Measurements from ENCODE around the gene ROM1. TPM values are rescaled to one million over a fixed set of nuclear protein-coding genes. Genes with fewer than 3 reads are reported as not detected.
A peak's percentile ranks its signal among the peaks of the same experiment; 100 is the strongest.

The ROM1 gene
- total RNA-seq, 2 experiments from 2014 or later, result 1.3 to 2.0 TPM

GRCh38 chr11:62622476-62623089 is 9.5 kb downstream of the ROM1 start:
- POLR2A ChIA-PET, result interaction anchor here (0.6 to 3.6 kb wide), 14 partner anchors 9 to 233 kb away, joined by 3 to 29 read pairs (median 9); partner anchors contain the start of genes C11orf98, CSKMT, EML3 and GANAB
- Mint-ChIP-seq H3K9me3 (ENCODE audit: insufficient read depth) (no peaks in the 10 kb centered on the region), H3K4me3 (peak overlapping the region; percentile 86), H3K36me3 (ENCODE audit: low read depth) (peaks cover 48% of the 10 kb centered on the region), H3K27ac (peak overlapping the region; percentile 92), H3K27me3 (ENCODE audit: low read depth) (no peaks in the 10 kb centered on the region), H3K4me1 (ENCODE audit: low read depth) (peaks cover 29% of the 10 kb centered on the region)
- no peak for DNase-seq
- CTCF ChIA-PET, result interaction anchor here (1.0 to 3.4 kb wide), 8 partner anchors 11 to 62 kb away, joined by 3 to 18 read pairs (median 3); partner anchors contain the start of genes C11orf98, CSKMT, EML3 and TUT1
- ATAC-seq, result no peak

- POLR2A ChIA-PET, result interaction anchor here (1.0 kb wide), 1 partner anchor 37 kb away, joined by 3 read pairs; the partner anchor contains the start of genes C11orf98 and CSKMT
- Mint-ChIP-seq H3K4me3 (no peak overlapping the region), H3K9me3 (ENCODE audit: insufficient read depth) (no peaks in the 10 kb centered on the region), H3K36me3 (ENCODE audit: low read depth) (peaks cover 70% of the 10 kb centered on the region), H3K27me3 (ENCODE audit: low read depth) (no peaks in the 10 kb centered on the region), H3K27ac (no peak overlapping the region), H3K4me1 (ENCODE audit: low read depth) (peaks cover 2% of the 10 kb centered on the region)
- CTCF ChIA-PET, result interaction anchor here (1.5 to 1.8 kb wide), 3 partner anchors 16 to 67 kb away, joined by 3 to 4 read pairs (median 3); partner anchors contain the start of gene EML3
- no peak for DNase-seq
- peak; percentile 24 for ATAC-seq
Observed at GRCh38 chr11:62627713-62628112, 14.7 kb downstream of the ROM1 start.

GRCh38 chr11:62632492-62632891 is 19.4 kb downstream of the ROM1 start:
- DNase-seq (no peak), ATAC-seq (no peak)
- Mint-ChIP-seq H3K27me3 (ENCODE audit: low read depth) (no peaks in the 10 kb centered on the region), H3K36me3 (ENCODE audit: low read depth) (peaks cover 83% of the 10 kb centered on the region), H3K9me3 (ENCODE audit: insufficient read depth) (no peaks in the 10 kb centered on the region), H3K27ac (peak overlapping the region; percentile 13), H3K4me1 (ENCODE audit: low read depth) (peaks cover 19% of the 10 kb centered on the region), H3K4me3 (no peak overlapping the region)
- ChIA-PET CTCF (no interaction called here), POLR2A (no interaction called here)

DNA sequence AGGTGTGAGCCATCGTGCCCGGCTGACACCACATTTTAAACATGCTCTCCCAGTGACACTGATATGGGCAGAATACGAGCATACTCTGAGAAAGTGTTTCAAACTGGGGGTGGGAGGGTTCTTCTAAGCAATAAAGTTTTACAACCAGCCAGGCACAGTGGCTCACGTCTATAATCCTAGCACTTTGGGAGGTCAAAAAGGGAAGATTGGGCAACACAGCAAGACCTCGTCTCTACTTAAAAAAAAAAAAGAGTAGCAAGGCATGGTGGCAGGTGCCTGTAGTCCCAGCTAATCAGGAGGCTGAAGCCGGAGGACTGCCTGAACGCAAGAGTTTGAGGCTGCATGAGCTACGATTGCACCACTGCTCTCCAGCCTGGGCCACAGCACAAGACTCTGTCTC is 31.2 kb downstream of the ROM1 start:
- H3K4me3 Mint-ChIP-seq, result peak overlapping the region; percentile 45
- no peaks in the 10 kb centered on the region for H3K9me3 Mint-ChIP-seq (ENCODE audit: insufficient read depth)
- DNase-seq (no peak), ATAC-seq (no peak)
- ChIA-PET CTCF (interaction anchor here (0.6 to 1.2 kb wide), 4 partner anchors 9 to 188 kb away, joined by 3 to 4 read pairs (median 3); partner anchors contain the start of genes INTS5 and STX5), POLR2A (interaction anchor here (0.6 to 8.9 kb wide), 7 partner anchors 10 to 89 kb away, joined by 3 to 76 read pairs (median 4); partner anchors contain the start of genes C11orf98, CSKMT and TUT1)
- H3K27me3 Mint-ChIP-seq (ENCODE audit: low read depth), result no peaks in the 10 kb centered on the region
- H3K4me1 Mint-ChIP-seq (ENCODE audit: low read depth), result peaks cover 44% of the 10 kb centered on the region
- H3K36me3 Mint-ChIP-seq (ENCODE audit: low read depth), result peaks cover 52% of the 10 kb centered on the region
- peak overlapping the region; percentile 34 for H3K27ac Mint-ChIP-seq

- DNase-seq (no peak), ATAC-seq (peak; percentile 1)
- Mint-ChIP-seq H3K4me1 (ENCODE audit: low read depth) (peaks cover 36% of the 10 kb centered on the region), H3K4me3 (peak overlapping the region; percentile 99), H3K27ac (peak overlapping the region; percentile 96), H3K27me3 (ENCODE audit: low read depth) (no peaks in the 10 kb centered on the region), H3K9me3 (ENCODE audit: insufficient read depth) (no peaks in the 10 kb centered on the region), H3K36me3 (ENCODE audit: low read depth) (peaks cover 49% of the 10 kb centered on the region)
- ChIA-PET CTCF (interaction anchor here (0.7 to 1.6 kb wide), 3 partner anchors 54 to 250 kb away, joined by 3 to 10 read pairs (median 3); partner anchors contain the start of gene TUT1), POLR2A (interaction anchor here (0.7 to 8.9 kb wide), 10 partner anchors 11 to 196 kb away, joined by 3 to 76 read pairs (median 6); partner anchors contain the start of genes B3GAT3, C11orf98, CSKMT and TMEM223)
Observed at GRCh38 chr11:62645671-62645945, 32.6 kb downstream of the ROM1 start.

GRCh38 chr11:62645946-62646824 is 33.1 kb downstream of the ROM1 start, which contains the start of gene GANAB:
Gene GANAB (minus strand): TSS chr11:62646613. CDS start chr11:62646599, 14 bp downstream.
- H3K4me3 Mint-ChIP-seq, result peak within 1 kb of the TSS; percentile 99
- ChIA-PET CTCF (interaction anchor here (0.7 to 1.6 kb wide), 3 partner anchors 54 to 251 kb away, joined by 3 to 10 read pairs (median 3); partner anchors contain the start of gene TUT1), POLR2A (interaction anchor here (0.7 to 8.9 kb wide), 12 partner anchors 11 to 195 kb away, joined by 3 to 76 read pairs (median 5); partner anchors contain the start of genes B3GAT3, C11orf98, CSKMT and HNRNPUL2)
- peaks cover 32% of the 10 kb centered on the region for H3K4me1 Mint-ChIP-seq (ENCODE audit: low read depth)
- H3K27me3 Mint-ChIP-seq (ENCODE audit: low read depth), result no peaks in the 10 kb centered on the region
- H3K27ac Mint-ChIP-seq, result peak within 1 kb of the TSS; percentile 96
- peaks cover 46% of the 10 kb centered on the region for H3K36me3 Mint-ChIP-seq (ENCODE audit: low read depth)
- DNase-seq, result peak; percentile 100
- ATAC-seq, result peak; percentile 98
- no peaks in the 10 kb centered on the region for H3K9me3 Mint-ChIP-seq (ENCODE audit: insufficient read depth)

- CTCF ChIA-PET, result interaction anchor here (1.6 kb wide), 1 partner anchor 55 kb away, joined by 10 read pairs; the partner anchor contains the start of gene TUT1
- ATAC-seq (peak; percentile 2), DNase-seq (no peak)
- Mint-ChIP-seq H3K27ac (peak overlapping the region; percentile 96), H3K4me3 (peak overlapping the region; percentile 99), H3K27me3 (ENCODE audit: low read depth) (no peaks in the 10 kb centered on the region), H3K9me3 (ENCODE audit: insufficient read depth) (no peaks in the 10 kb centered on the region), H3K4me1 (ENCODE audit: low read depth) (peaks cover 30% of the 10 kb centered on the region), H3K36me3 (ENCODE audit: low read depth) (peaks cover 44% of the 10 kb centered on the region)
- POLR2A ChIA-PET, result interaction anchor here (1.0 to 8.9 kb wide), 9 partner anchors 10 to 194 kb away, joined by 3 to 76 read pairs (median 6); partner anchors contain the start of genes B3GAT3, C11orf98, CSKMT and HNRNPUL2
Observed at GRCh38 chr11:62646825-62647608, 34.0 kb downstream of the ROM1 start.

- ATAC-seq (no peak), DNase-seq (no peak)
- peaks cover 34% of the 10 kb centered on the region for H3K4me1 Mint-ChIP-seq (ENCODE audit: low read depth)
- CTCF ChIA-PET, result no interaction called here
- no peaks in the 10 kb centered on the region for H3K27me3 Mint-ChIP-seq (ENCODE audit: low read depth)
- peak overlapping the region; percentile 43 for H3K27ac Mint-ChIP-seq
- no peaks in the 10 kb centered on the region for H3K9me3 Mint-ChIP-seq (ENCODE audit: insufficient read depth)
- H3K36me3 Mint-ChIP-seq (ENCODE audit: low read depth), result peaks cover 46% of the 10 kb centered on the region
- POLR2A ChIA-PET, result interaction anchor here (0.7 to 8.9 kb wide), 7 partner anchors 9 to 74 kb away, joined by 3 to 76 read pairs (median 9); partner anchors contain the start of genes C11orf98, CSKMT, LBHD1 and TUT1
- H3K4me3 Mint-ChIP-seq, result no peak overlapping the region
Observed at GRCh38 chr11:62647609-62648005, 34.5 kb downstream of the ROM1 start.

DNA sequence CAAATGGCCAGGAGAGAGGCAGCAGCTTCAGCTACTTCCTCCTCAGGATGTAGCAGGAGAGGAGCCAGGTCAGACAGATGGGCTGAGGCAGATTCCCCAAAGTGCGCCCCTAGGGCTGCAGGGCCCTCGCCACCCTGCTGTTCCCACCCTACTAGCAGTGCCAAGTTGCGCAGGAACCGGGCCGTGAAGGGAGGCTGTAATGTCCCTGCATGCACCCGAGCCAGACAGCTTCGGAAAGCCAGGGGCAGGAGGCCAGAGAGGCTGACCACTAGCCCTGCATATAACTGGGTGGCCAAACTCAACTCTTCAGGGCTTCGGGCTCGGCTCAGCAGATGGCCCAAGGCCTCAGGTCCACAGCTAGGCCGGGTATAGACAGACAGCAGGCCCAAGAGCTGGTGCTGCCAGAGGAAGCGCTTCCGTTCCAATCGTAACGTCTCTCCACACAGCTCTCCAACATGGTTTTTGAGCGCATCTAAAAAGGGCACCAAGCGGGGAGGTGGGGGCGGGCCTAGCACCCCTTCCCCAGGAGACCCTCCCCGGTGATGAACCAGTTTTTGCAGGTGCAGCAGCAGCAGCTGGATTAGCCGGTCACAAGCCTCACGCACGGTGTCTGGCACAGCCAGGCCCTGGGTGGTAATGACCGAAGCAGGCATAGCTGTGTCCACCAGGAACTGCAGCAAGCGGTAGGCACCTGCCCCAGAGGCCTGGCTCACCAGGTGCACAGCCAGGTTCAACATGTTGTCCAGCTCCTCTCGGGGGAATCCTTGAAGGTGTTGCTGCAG is 35.3 kb downstream of the ROM1 start:
- H3K27me3 Mint-ChIP-seq (ENCODE audit: low read depth), result no peaks in the 10 kb centered on the region
- H3K36me3 Mint-ChIP-seq (ENCODE audit: low read depth), result peaks cover 43% of the 10 kb centered on the region

GRCh38 chr11:62648967-62649364 is 35.9 kb downstream of the ROM1 start:
- POLR2A ChIA-PET, result interaction anchor here (1.1 to 8.9 kb wide), 5 partner anchors 16 to 192 kb away, joined by 3 to 76 read pairs (median 5); partner anchors contain the start of genes B3GAT3, C11orf98, CSKMT and EML3
- no peaks in the 10 kb centered on the region for H3K27me3 Mint-ChIP-seq (ENCODE audit: low read depth)
- no peaks in the 10 kb centered on the region for H3K9me3 Mint-ChIP-seq (ENCODE audit: insufficient read depth)
- DNase-seq, result no peak
- peaks cover 35% of the 10 kb centered on the region for H3K4me1 Mint-ChIP-seq (ENCODE audit: low read depth)
- H3K36me3 Mint-ChIP-seq (ENCODE audit: low read depth), result peaks cover 42% of the 10 kb centered on the region
- CTCF ChIA-PET, result interaction anchor here (1.0 to 1.6 kb wide), 2 partner anchors 56 to 157 kb away, joined by 3 read pairs; no protein-coding TSS in a partner anchor
- no peak for ATAC-seq
- H3K4me3 Mint-ChIP-seq, result no peak overlapping the region
- no peak overlapping the region for H3K27ac Mint-ChIP-seq

More for the DNA sequence above, 35.3 kb downstream of the ROM1 start:
- Mint-ChIP-seq H3K4me1 (ENCODE audit: low read depth) (peaks cover 32% of the 10 kb centered on the region), H3K9me3 (ENCODE audit: insufficient read depth) (no peaks in the 10 kb centered on the region), H3K4me3 (no peak overlapping the region), H3K27ac (peak overlapping the region; percentile 43)
- ChIA-PET CTCF (interaction anchor here (1.6 kb wide), 1 partner anchor 55 kb away, joined by 3 read pairs; no protein-coding TSS in a partner anchor), POLR2A (interaction anchor here (0.7 to 8.9 kb wide), 7 partner anchors 17 to 193 kb away, joined by 3 to 76 read pairs (median 3); partner anchors contain the start of genes B3GAT3, C11orf98, CSKMT and EML3)
- no peak for DNase-seq
- no peak for ATAC-seq

All from activated CD8-positive, alpha-beta T cell treated with anti-CD3 and anti-CD28 coated beads, Interleukin-2, amount 10 ng/mL, durations not matched to agents 7 days and 5 days (primary cell).